GM12878 (cell line): ENCODE results near the gene BOD1L1.

ENCODE experiments used
- CBX5 ChIP-seq: sonication (generic); IDR thresholded peaks from 2 replicates; pipeline ENCODE4 v1.6.1; 2016; ENCODE audit warnings: low read depth, moderate library complexity, mild to moderate bottlenecking, inconsistent platforms
- EGR1 ChIP-seq, 2 experiments: IDR thresholded peaks; 1 replicate in 1 of 2; 2 replicates in 1 of 2; pipeline ENCODE4 v1.6.1; 2011 to 2012; ENCODE audit warnings: low read depth in 2 of 2, low read length in 2 of 2, borderline replicate concordance in 1 of 2, mild to moderate bottlenecking in 1 of 2, moderate library complexity in 1 of 2
- ESRRA ChIP-seq: IDR thresholded peaks from 2 replicates; pipeline ENCODE4 v1.6.1; 2012; ENCODE audit warnings: mild to moderate bottlenecking, low read length, improper control_type of control experiment
- FOS ChIP-seq: IDR thresholded peaks from 3 replicates; pipeline ENCODE4 v1.6.1; 2011; ENCODE audit warnings: borderline replicate concordance; ENCODE audit not compliant: insufficient read length; ENCODE audit errors: extremely low read depth
- POLR2A ChIP-seq: IDR thresholded peaks from 2 replicates; pipeline ENCODE4 v1.6.1; 2011; ENCODE audit warnings: low read depth, mild to moderate bottlenecking, low read length
- TCF7 ChIP-seq: IDR thresholded peaks from 2 replicates; pipeline ENCODE4 v1.6.1; 2014; ENCODE audit warnings: antibody characterized with exemption, borderline replicate concordance
- TF ChIP-seq, protein P1 (sequence below), 3 experiments: IDR thresholded peaks in 2 of 3; conservative IDR thresholded peaks in 1 of 3; 2 replicates each; pipeline ENCODE4 v1.5.1; 2011; ENCODE audit warnings: low read depth in 3 of 3, low read length in 3 of 3, mild to moderate bottlenecking in 3 of 3, control low read depth in 2 of 3, moderate library complexity in 2 of 3, inconsistent platforms in 1 of 3, mixed read lengths in 1 of 3; ENCODE audit not compliant: control insufficient read depth in 2 of 3, insufficient read depth in 1 of 3; ENCODE audit errors: extremely low read depth in 1 of 3
- TF ChIP-seq, protein P2 (sequence below): IDR thresholded peaks from 2 replicates; pipeline ENCODE4 v1.6.1; 2011; ENCODE audit warnings: borderline replicate concordance, low read depth, mild to moderate bottlenecking, moderate library complexity, mixed read lengths, low read length; ENCODE audit not compliant: insufficient read depth; ENCODE audit errors: extremely low read length
- TF ChIP-seq, protein P3 (sequence below): fragments of 450-650 bp; IDR thresholded peaks from 2 replicates; pipeline ENCODE4 v1.6.1; 2017; ENCODE audit warnings: mild to moderate bottlenecking
- TF ChIP-seq, protein P4 (sequence below): fragments of 150-350 bp; IDR thresholded peaks from 2 replicates; pipeline ENCODE4 v1.6.1; 2014; ENCODE audit warnings: mild to moderate bottlenecking, low read depth, low read length

DNA sequence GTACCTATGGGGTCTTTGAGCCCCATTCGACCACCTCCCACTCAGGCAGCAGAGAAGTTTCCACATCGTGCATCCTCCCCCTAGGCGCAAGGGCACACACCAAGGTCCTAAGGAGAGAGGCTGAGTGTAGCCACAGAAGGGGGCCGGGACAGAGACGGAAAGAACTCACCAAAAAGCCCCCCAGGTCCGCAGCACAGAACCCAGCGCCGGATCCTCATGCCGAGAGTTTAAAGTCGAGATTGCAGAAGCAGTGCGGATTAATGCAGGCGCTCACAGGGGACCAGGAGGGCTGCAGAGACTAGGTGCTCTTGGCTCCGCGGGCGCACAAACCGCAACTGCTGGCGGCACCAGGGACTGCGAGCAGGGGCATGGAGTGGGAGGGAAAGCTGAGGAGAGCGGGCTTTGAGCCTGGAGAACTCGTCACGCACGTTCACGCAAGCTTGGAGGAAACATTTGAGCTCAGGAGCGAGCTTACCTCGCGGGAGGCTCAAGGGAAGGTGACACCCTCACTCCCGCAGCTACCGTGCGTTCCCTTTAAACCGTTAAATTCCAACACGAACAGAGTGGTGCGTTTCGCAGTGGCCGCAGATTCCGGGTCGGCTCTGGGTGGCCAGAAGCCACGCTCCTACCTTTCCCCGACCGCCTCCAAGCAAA lies 91.7 kb downstream of the BOD1L1 start:
- TF ChIP-seq POLR2A, result no peak
- TF ChIP-seq, protein P1, sequence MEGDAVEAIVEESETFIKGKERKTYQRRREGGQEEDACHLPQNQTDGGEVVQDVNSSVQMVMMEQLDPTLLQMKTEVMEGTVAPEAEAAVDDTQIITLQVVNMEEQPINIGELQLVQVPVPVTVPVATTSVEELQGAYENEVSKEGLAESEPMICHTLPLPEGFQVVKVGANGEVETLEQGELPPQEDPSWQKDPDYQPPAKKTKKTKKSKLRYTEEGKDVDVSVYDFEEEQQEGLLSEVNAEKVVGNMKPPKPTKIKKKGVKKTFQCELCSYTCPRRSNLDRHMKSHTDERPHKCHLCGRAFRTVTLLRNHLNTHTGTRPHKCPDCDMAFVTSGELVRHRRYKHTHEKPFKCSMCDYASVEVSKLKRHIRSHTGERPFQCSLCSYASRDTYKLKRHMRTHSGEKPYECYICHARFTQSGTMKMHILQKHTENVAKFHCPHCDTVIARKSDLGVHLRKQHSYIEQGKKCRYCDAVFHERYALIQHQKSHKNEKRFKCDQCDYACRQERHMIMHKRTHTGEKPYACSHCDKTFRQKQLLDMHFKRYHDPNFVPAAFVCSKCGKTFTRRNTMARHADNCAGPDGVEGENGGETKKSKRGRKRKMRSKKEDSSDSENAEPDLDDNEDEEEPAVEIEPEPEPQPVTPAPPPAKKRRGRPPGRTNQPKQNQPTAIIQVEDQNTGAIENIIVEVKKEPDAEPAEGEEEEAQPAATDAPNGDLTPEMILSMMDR (IDR thresholded peaks at IDR 0.05 in 2 of 3, conservative IDR thresholded peaks at IDR 0.05 in 1 of 3; ENCODE audit: control insufficient read depth in 2 of 3, extremely low read depth in 1 of 3, insufficient read depth in 1 of 3, low read depth in 3 of 3, low read length in 3 of 3), result no peak
- TF ChIP-seq EGR1 (IDR thresholded peaks at IDR 0.05; ENCODE audit: borderline replicate concordance in 1 of 2, low read depth in 2 of 2, low read length in 2 of 2), result no peak
- TF ChIP-seq, protein P2, sequence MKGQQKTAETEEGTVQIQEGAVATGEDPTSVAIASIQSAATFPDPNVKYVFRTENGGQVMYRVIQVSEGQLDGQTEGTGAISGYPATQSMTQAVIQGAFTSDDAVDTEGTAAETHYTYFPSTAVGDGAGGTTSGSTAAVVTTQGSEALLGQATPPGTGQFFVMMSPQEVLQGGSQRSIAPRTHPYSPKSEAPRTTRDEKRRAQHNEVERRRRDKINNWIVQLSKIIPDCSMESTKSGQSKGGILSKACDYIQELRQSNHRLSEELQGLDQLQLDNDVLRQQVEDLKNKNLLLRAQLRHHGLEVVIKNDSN, result no peak
- TF ChIP-seq FOS, result no peak
- TF ChIP-seq ESRRA, result no peak
- no peak for TF ChIP-seq CBX5
- TF ChIP-seq, protein P3, sequence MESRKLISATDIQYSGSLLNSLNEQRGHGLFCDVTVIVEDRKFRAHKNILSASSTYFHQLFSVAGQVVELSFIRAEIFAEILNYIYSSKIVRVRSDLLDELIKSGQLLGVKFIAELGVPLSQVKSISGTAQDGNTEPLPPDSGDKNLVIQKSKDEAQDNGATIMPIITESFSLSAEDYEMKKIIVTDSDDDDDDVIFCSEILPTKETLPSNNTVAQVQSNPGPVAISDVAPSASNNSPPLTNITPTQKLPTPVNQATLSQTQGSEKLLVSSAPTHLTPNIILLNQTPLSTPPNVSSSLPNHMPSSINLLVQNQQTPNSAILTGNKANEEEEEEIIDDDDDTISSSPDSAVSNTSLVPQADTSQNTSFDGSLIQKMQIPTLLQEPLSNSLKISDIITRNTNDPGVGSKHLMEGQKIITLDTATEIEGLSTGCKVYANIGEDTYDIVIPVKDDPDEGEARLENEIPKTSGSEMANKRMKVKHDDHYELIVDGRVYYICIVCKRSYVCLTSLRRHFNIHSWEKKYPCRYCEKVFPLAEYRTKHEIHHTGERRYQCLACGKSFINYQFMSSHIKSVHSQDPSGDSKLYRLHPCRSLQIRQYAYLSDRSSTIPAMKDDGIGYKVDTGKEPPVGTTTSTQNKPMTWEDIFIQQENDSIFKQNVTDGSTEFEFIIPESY, result no peak
- no peak for TF ChIP-seq TCF7
- TF ChIP-seq, protein P4, sequence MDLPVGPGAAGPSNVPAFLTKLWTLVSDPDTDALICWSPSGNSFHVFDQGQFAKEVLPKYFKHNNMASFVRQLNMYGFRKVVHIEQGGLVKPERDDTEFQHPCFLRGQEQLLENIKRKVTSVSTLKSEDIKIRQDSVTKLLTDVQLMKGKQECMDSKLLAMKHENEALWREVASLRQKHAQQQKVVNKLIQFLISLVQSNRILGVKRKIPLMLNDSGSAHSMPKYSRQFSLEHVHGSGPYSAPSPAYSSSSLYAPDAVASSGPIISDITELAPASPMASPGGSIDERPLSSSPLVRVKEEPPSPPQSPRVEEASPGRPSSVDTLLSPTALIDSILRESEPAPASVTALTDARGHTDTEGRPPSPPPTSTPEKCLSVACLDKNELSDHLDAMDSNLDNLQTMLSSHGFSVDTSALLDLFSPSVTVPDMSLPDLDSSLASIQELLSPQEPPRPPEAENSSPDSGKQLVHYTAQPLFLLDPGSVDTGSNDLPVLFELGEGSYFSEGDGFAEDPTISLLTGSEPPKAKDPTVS, result no peak
